Caco-2 (cell line): Measurements from ENCODE around the gene ARHGEF40. TPM values are rescaled to one million over a fixed set of nuclear protein-coding genes. Genes with fewer than 3 reads are reported as not detected.
"Not testable (repeated sequence)": the region's sequence is repeated elsewhere in the genome, so short reads cannot be mapped to it uniquely, and the experiment has no call there.

Experiments
- BruUV-seq: library from RNA; stranded (reverse); fragments of 400-500 nt; replicated peaks from 2 replicates; lab custom pipeline; 2021; lab: Mats Ljungman, UMichigan
- CTCF ChIA-PET: fragments of 300-600 bp; sonication (Branson Sonifier 250); formaldehyde crosslinking; loops from one replicate; lab custom pipeline; 2022; ENCODE audit warnings: antibody characterized with exemption; lab: Charles Lee
- POLR2A ChIA-PET: fragments of 300-600 bp; sonication (Branson Sonifier 250); formaldehyde crosslinking; loops from one replicate; lab custom pipeline; 2022; ENCODE audit warnings: antibody characterized with exemption; lab: Charles Lee
- DNase-seq, 2 experiments: peaks; one replicate each; pipeline versions ENCODE4 v3.0.0 to v3.0.0-alpha.2; 2020 to 2022
- H3K27me3 ChIP-seq: replicated peaks from 2 replicates; pipeline ENCODE4 v1.6.0; 2011; ENCODE audit warnings: low read length; ENCODE audit not compliant: control insufficient read depth, insufficient read depth
- H3K36me3 ChIP-seq: 2 replicates; pipeline ENCODE4 v1.5.1; 2011; ENCODE audit warnings: low read length; ENCODE audit not compliant: control insufficient read depth, insufficient read depth
- H3K4me1 ChIP-seq: fragments of 250-450 bp; sonication (Bioruptor Pico); 2 replicates; pipeline ENCODE4 v1.5.1; 2020; ENCODE audit warnings: mild to moderate bottlenecking
- H3K4me3 ChIP-seq: 2 replicates; pipeline ENCODE4 v1.5.1; 2011; ENCODE audit warnings: low read depth, mild to moderate bottlenecking, control low read depth, low read length
- H3K9me3 ChIP-seq: fragments of 250-450 bp; sonication (Bioruptor Pico); 2 replicates; pipeline ENCODE4 v1.5.1; 2020; ENCODE audit warnings: mild to moderate bottlenecking, moderate library complexity
- H3K27ac Mint-ChIP-seq: one replicate; pipeline ENCODE4 v1.8.0; 2022; ENCODE audit warnings: mixed read lengths; ENCODE audit not compliant: unreplicated experiment
- H3K27me3 Mint-ChIP-seq: one replicate; pipeline ENCODE4 v1.8.0; 2022; ENCODE audit warnings: mixed read lengths; ENCODE audit not compliant: insufficient read depth, unreplicated experiment
- H3K36me3 Mint-ChIP-seq: one replicate; pipeline ENCODE4 v1.8.0; 2022; ENCODE audit warnings: mild to moderate bottlenecking, mixed read lengths; ENCODE audit not compliant: insufficient read depth, unreplicated experiment
- H3K4me1 Mint-ChIP-seq: one replicate; pipeline ENCODE4 v1.8.0; 2022; ENCODE audit warnings: low read depth, mixed read lengths; ENCODE audit not compliant: unreplicated experiment
- H3K4me3 Mint-ChIP-seq: one replicate; pipeline ENCODE4 v1.8.0; 2022; ENCODE audit warnings: mild to moderate bottlenecking, moderate library complexity, mixed read lengths; ENCODE audit not compliant: unreplicated experiment
- H3K9me3 Mint-ChIP-seq: one replicate; pipeline ENCODE4 v1.8.0; 2022; ENCODE audit warnings: mixed read lengths; ENCODE audit not compliant: unreplicated experiment
- intact Hi-C: fragments of 100-400 bp; cut with micrococcal nuclease; formaldehyde crosslinking; loops from one replicate; pipeline ENCODE4 v1.10.0; 2022; ENCODE audit not compliant: unreplicated experiment
- total RNA-seq: library from RNA; stranded (reverse); gene quantifications from 2 replicates; pipeline ENCODE4 v1.2.3, GENCODE V29; 2022
- TF ChIP-seq, protein P1 (sequence below), 2 experiments: fragments of 200-600 bp in 1 of 2; IDR thresholded peaks; 1 replicate in 1 of 2; 2 replicates in 1 of 2; pipeline versions ENCODE4 v1.5.1 to v1.8.0; 2011 to 2022; ENCODE audit warnings: antibody characterized with exemption in 1 of 2, control low read depth in 1 of 2, inconsistent platforms in 1 of 2, low read depth in 1 of 2, low read length in 1 of 2, mild to moderate bottlenecking in 1 of 2, moderate library complexity in 1 of 2; ENCODE audit not compliant: insufficient read depth in 1 of 2, severe bottlenecking in 1 of 2, unreplicated experiment in 1 of 2

ARHGEF40 gene
- total RNA-seq, 1 experiment from 2014 or later: 7.1 TPM

DNA sequence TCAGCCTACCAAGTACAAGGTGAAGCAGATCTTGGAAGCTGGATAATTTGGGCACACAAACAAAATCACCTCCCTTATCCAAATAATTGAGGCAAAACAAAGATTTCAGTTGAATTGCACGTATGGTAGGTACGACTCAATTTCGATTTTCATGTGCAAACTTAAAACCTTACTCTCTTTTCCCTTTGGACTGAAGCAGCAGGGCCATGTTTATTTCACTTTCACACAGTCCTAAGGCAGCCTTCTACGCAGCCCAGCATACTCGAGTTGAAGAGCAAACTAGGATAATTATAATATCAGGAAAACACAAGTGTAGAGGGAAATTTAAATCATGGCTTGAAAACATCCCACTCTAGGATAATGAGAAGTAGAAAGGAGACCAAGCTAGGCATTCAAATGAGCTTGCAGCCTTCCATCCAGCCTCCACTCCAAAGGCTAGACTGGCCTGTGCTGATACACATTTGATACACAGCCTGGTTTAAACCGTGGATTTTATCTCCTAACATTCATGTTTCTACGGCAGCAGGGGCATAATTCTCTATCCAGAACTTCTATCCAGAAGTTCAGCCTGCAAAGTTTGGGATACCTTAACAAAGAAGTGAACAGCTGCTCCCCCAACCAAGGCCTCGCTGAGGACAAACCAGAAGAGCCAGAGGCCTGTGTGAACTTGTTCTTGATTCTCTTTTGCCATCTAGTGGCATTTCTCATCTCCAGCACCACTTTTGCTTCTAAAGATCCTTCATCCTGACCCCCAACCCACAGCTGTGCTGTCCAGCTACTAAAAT, 30.3 kb upstream of the ARHGEF40 start:
- Histone ChIP-seq H3K9me3 (no peaks in the 10 kb centered on the region), H3K27me3 (no peaks in the 10 kb centered on the region), H3K4me1 (peaks cover 24% of the 10 kb centered on the region), H3K36me3 (no peaks in the 10 kb centered on the region), H3K4me3 (no peak overlapping the region)
- BruUV-seq: no TSS peak
- Mint-ChIP-seq H3K4me1 (peaks cover 21% of the 10 kb centered on the region), H3K36me3 (no peaks in the 10 kb centered on the region), H3K9me3 (no peaks in the 10 kb centered on the region), H3K27ac (no peak overlapping the region), H3K27me3 (peaks cover 10% of the 10 kb centered on the region), H3K4me3 (no peak overlapping the region)
- intact Hi-C loops: loop anchor here (1.0 kb wide), 4 partner anchors 25 to 182 kb away; no protein-coding TSS in a partner anchor
- TF ChIP-seq, protein P1, sequence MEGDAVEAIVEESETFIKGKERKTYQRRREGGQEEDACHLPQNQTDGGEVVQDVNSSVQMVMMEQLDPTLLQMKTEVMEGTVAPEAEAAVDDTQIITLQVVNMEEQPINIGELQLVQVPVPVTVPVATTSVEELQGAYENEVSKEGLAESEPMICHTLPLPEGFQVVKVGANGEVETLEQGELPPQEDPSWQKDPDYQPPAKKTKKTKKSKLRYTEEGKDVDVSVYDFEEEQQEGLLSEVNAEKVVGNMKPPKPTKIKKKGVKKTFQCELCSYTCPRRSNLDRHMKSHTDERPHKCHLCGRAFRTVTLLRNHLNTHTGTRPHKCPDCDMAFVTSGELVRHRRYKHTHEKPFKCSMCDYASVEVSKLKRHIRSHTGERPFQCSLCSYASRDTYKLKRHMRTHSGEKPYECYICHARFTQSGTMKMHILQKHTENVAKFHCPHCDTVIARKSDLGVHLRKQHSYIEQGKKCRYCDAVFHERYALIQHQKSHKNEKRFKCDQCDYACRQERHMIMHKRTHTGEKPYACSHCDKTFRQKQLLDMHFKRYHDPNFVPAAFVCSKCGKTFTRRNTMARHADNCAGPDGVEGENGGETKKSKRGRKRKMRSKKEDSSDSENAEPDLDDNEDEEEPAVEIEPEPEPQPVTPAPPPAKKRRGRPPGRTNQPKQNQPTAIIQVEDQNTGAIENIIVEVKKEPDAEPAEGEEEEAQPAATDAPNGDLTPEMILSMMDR (IDR thresholded peaks at IDR 0.05; ENCODE audit: insufficient read depth in 1 of 2, low read depth in 1 of 2, low read length in 1 of 2, severe bottlenecking in 1 of 2, unreplicated experiment in 1 of 2): peak; percentile 60 to 72
- POLR2A ChIA-PET: interaction anchor here (2.0 kb wide), 1 partner anchor 25 kb away, joined by 12 read pairs; no protein-coding TSS in a partner anchor
- CTCF ChIA-PET: interaction anchor here (0.8 to 4.0 kb wide), 12 partner anchors 8 to 397 kb away, joined by 3 to 229 read pairs (median 8); partner anchors contain the start of genes ARHGEF40 and SLC39A2
- DNase-seq: peak; percentile 54 to 68

DNA sequence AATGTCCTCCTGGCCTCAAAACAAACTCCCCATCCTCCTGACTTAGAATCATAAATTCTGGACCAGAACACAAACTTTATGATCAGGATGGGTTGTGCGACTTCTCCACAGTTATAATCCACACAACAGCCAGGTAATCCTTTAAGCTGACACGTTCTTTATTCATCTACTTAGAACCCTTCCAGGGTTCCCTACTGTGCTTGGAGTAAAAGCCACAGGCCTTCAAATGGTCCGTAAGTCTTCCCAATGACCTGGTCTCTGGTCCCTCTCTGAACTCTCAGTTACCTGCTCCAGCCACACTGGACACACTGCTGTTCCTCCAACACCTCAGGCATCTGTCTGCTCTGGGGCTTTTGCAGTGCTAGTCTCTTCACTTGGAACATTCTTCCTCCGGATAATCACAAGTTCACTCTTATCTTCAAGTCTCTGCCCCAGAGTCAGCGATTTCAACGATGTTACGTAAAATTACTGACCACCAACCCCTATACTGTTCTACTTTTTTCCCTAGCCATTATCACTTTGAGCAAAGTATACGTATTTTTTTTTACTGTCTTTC, 29.7 kb upstream of the ARHGEF40 start:
- TF ChIP-seq, protein P1 (IDR thresholded peaks at IDR 0.05; ENCODE audit: insufficient read depth in 1 of 2, low read depth in 1 of 2, low read length in 1 of 2, severe bottlenecking in 1 of 2, unreplicated experiment in 1 of 2): no peak
- no peak overlapping the region for H3K4me3 Mint-ChIP-seq
- Histone ChIP-seq H3K4me1 (peaks cover 24% of the 10 kb centered on the region), H3K9me3 (no peaks in the 10 kb centered on the region), H3K4me3 (no peak overlapping the region), H3K36me3 (no peaks in the 10 kb centered on the region), H3K27me3 (no peaks in the 10 kb centered on the region)
- POLR2A ChIA-PET: interaction anchor here (2.0 kb wide), 1 partner anchor 26 kb away, joined by 12 read pairs; no protein-coding TSS in a partner anchor
- H3K27me3 Mint-ChIP-seq: peaks cover 16% of the 10 kb centered on the region
- H3K27ac Mint-ChIP-seq: no peak overlapping the region
- H3K9me3 Mint-ChIP-seq: no peaks in the 10 kb centered on the region
- no TSS peak for BruUV-seq
- no peaks in the 10 kb centered on the region for H3K36me3 Mint-ChIP-seq
- H3K4me1 Mint-ChIP-seq: peaks cover 21% of the 10 kb centered on the region
- no peak for DNase-seq
- intact Hi-C loops: loop anchor here (1.0 kb wide), 4 partner anchors 26 to 183 kb away; no protein-coding TSS in a partner anchor
- CTCF ChIA-PET: interaction anchor here (0.8 to 4.0 kb wide), 12 partner anchors 9 to 397 kb away, joined by 3 to 229 read pairs (median 8); partner anchors contain the start of genes ARHGEF40 and SLC39A2

DNA sequence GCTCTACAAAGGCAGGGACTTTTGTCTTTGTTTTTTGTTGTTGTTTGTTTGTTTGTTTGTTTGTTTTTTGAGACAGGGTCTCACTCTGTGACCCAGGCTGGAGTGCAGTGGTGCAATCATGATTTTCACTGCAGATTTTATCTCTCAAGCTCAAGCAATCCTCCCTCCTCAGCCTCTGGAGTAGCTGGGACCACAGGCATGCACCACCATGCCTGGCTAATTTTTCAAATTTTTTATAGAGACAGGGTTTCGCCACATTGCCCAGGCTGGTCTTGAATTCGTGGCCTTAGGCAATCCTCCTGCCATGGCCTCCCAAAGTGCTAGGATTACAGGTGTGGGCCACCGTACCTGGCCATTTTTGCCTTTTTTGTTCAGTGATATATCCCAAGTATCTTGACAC, 29.2 kb upstream of the ARHGEF40 start:
- intact Hi-C loops: loop anchor here (1.0 kb wide), 4 partner anchors 27 to 184 kb away; no protein-coding TSS in a partner anchor
- H3K4me1 ChIP-seq: peaks cover 24% of the 10 kb centered on the region
- H3K27ac Mint-ChIP-seq, H3K9me3 ChIP-seq, H3K4me3 Mint-ChIP-seq, H3K36me3 Mint-ChIP-seq, H3K36me3 ChIP-seq, H3K9me3 Mint-ChIP-seq, DNase-seq, H3K4me3 ChIP-seq, POLR2A ChIA-PET, H3K27me3 ChIP-seq, BruUV-seq: not testable (repeated sequence)
- CTCF ChIA-PET: interaction anchor here (1.2 to 4.0 kb wide), 8 partner anchors 9 to 183 kb away, joined by 3 to 229 read pairs (median 9); partner anchors contain the start of gene ARHGEF40
- peaks cover 21% of the 10 kb centered on the region for H3K4me1 Mint-ChIP-seq
- peaks cover 16% of the 10 kb centered on the region for H3K27me3 Mint-ChIP-seq
